Gastroesophageal sphincter (tissue), 4 donors: Measurements from ENCODE around the gene CALHM3. TPM values are rescaled to one million over a fixed set of nuclear protein-coding genes. Genes with fewer than 3 reads are reported as not detected.
"Not testable (repeated sequence)": the region's sequence is repeated elsewhere in the genome, so short reads cannot be mapped to it uniquely, and the experiment has no call there.

Experiments used
- ATAC-seq: fragments of 150-250 bp; one replicate; pipeline ENCODE4 v1.9.1; 2016; ENCODE audit warnings: mild to moderate bottlenecking, moderate library complexity
- H3K27ac ChIP-seq, 4 donors: fragments of 200-600 bp; sonication (generic) in 3 of 4; 1 replicate in 3 of 4; 2 replicates in 1 of 4; pipeline ENCODE4 v1.5.1; 2016 to 2019
- H3K27me3 ChIP-seq: fragments of 200-600 bp; sonication (generic); one replicate; pipeline ENCODE4 v1.5.1; 2019
- H3K36me3 ChIP-seq, 2 donors: fragments of 200-600 bp; sonication (generic); one replicate each; pipeline ENCODE4 v1.5.1; 2019; ENCODE audit warnings: control low read depth in 1 of 2
- H3K4me1 ChIP-seq, 3 donors: fragments of 200-600 bp; sonication (generic); 1 replicate in 2 of 3; 2 replicates in 1 of 3; pipeline ENCODE4 v1.5.1; 2016 to 2019; ENCODE audit warnings: control low read depth in 2 of 3
- H3K4me3 ChIP-seq, 2 donors: fragments of 200-600 bp; sonication (generic); one replicate each; pipeline ENCODE4 v1.5.1; 2019; ENCODE audit warnings: mild to moderate bottlenecking in 1 of 2, moderate library complexity in 1 of 2
- H3K9me3 ChIP-seq, 3 donors: fragments of 200-600 bp; sonication (generic); one replicate each; pipeline ENCODE4 v1.5.1; 2017 to 2019; ENCODE audit warnings: control low read depth in 2 of 3
- EP300 ChIP-seq: sonication (generic); formaldehyde crosslinking; IDR thresholded peaks from one replicate; pipeline ENCODE4 v1.6.1; 2017; ENCODE audit warnings: antibody characterized with exemption, mild to moderate bottlenecking
- POLR2A ChIP-seq, 2 donors: fragments of 450-650 bp; IDR thresholded peaks; one replicate each; pipeline ENCODE4 v1.6.1; 2017; ENCODE audit warnings: antibody characterized with exemption in 2 of 2, mild to moderate bottlenecking in 2 of 2, moderate library complexity in 1 of 2
- POLR2AphosphoS5 ChIP-seq: sonication (generic); formaldehyde crosslinking; IDR thresholded peaks from one replicate; pipeline ENCODE4 v1.6.1; 2017; ENCODE audit warnings: antibody characterized with exemption
- whole genome bisulfite sequencing, 2 donors: methylation state at CpG; one replicate each; pipeline ENCODE4 v1.1.5; 2018; ENCODE audit warnings: low coverage in 1 of 2; 5-methylcytosine and 5-hydroxymethylcytosine counted together
- total RNA-seq, 4 donors: library from RNA; depleted of rRNA; stranded (reverse); fragments of >200 nt; gene quantifications; one replicate each; pipeline ENCODE4 v1.1.0, GENCODE V29; 2016
- TF ChIP-seq, protein P1 (sequence below), 4 experiments: fragments of 200-600 bp in 2 of 4; fragments of 450-650 bp in 2 of 4; sonication (generic) in 1 of 4; IDR thresholded peaks; one replicate each; pipeline ENCODE4 v1.5.1; 2017 to 2019; ENCODE audit warnings: antibody characterized with exemption in 4 of 4, mild to moderate bottlenecking in 2 of 4, moderate library complexity in 2 of 4

CALHM3 gene, protein sequence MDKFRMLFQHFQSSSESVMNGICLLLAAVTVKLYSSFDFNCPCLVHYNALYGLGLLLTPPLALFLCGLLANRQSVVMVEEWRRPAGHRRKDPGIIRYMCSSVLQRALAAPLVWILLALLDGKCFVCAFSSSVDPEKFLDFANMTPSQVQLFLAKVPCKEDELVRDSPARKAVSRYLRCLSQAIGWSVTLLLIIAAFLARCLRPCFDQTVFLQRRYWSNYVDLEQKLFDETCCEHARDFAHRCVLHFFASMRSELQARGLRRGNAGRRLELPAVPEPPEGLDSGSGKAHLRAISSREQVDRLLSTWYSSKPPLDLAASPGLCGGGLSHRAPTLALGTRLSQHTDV
- not detected for total RNA-seq

DNA sequence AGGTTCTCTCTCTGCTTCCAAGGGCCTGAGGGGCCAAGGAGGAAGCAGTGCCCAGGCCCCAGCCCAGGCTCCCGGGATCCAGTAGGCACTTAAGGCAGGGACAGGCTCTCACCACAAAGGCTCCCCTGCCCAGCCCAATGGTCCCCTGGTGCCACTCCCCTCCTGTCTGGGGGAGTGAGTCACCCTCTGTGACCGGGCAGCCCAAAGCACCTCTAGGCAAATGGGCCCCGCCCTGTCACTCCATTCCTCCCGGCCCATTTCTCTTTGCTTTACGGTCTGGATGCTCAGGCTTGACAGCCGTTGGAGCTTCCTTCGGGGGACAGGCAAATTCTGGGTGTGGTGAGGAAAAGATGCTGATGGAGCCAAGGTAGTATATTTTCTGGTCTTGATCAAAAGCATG lies at the start of gene CALHM3:
CALHM3 (minus strand) TSS at position 106 of the 400 bp plus-strand sequence. CDS start 208 bp downstream, outside the sequence.
- no peaks in the 10 kb centered on the region for H3K36me3 ChIP-seq
- H3K4me3 ChIP-seq = no peak within 1 kb of the TSS
- H3K4me1 ChIP-seq = peaks cover 0 to 15% (median 0%) of the 10 kb centered on the region in 3 donors
- 79% methylated on average over 4 of the region's 7 CpGs; no CpG with 5 or more reads in 1 of the 2 donors for WGBS, 2 donors
- ATAC-seq = no peak
- H3K27me3 ChIP-seq = peaks cover 22% of the 10 kb centered on the region
- no peaks in the 10 kb centered on the region for H3K9me3 ChIP-seq
- no peak within 1 kb of the TSS for H3K27ac ChIP-seq
- TF ChIP-seq EP300 = no peak
- no peak for TF ChIP-seq POLR2A (IDR thresholded peaks at IDR 0.05)

DNA sequence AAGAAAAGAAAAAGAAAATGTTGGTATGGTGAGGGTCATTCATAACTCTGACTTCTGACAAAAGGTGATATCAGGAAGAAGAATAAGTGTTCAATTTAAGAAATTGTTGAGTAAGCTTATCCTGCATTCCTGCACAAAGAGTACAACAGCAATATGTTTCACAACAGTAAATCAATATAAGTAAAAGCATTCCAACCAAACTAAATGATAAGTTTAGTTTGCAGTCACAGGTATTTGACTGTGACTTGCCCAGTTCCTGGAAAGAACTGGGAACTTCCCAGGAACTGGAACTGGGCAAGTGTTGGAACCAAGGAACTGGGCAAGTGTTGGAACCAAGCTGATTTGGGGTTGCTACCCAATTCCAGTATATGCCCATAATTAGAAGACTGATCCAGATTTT lies 49.5 kb upstream of the CALHM3 start:
- TF ChIP-seq EP300 = no peak
- no peak for TF ChIP-seq POLR2A (IDR thresholded peaks at IDR 0.05)
- TF ChIP-seq, protein P1, sequence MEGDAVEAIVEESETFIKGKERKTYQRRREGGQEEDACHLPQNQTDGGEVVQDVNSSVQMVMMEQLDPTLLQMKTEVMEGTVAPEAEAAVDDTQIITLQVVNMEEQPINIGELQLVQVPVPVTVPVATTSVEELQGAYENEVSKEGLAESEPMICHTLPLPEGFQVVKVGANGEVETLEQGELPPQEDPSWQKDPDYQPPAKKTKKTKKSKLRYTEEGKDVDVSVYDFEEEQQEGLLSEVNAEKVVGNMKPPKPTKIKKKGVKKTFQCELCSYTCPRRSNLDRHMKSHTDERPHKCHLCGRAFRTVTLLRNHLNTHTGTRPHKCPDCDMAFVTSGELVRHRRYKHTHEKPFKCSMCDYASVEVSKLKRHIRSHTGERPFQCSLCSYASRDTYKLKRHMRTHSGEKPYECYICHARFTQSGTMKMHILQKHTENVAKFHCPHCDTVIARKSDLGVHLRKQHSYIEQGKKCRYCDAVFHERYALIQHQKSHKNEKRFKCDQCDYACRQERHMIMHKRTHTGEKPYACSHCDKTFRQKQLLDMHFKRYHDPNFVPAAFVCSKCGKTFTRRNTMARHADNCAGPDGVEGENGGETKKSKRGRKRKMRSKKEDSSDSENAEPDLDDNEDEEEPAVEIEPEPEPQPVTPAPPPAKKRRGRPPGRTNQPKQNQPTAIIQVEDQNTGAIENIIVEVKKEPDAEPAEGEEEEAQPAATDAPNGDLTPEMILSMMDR (IDR thresholded peaks at IDR 0.05) = no peak
- TF ChIP-seq POLR2AphosphoS5 = no peak
- Histone ChIP-seq H3K4me3 (no peak overlapping the region), H3K36me3 (no peaks in the 10 kb centered on the region), H3K9me3 (peaks cover 0 to 6% (median 0%) of the 10 kb centered on the region in 3 donors), H3K27me3 (no peaks in the 10 kb centered on the region), H3K4me1 (no peaks in the 10 kb centered on the region), H3K27ac (no peak overlapping the region)
- ATAC-seq = no peak

DNA sequence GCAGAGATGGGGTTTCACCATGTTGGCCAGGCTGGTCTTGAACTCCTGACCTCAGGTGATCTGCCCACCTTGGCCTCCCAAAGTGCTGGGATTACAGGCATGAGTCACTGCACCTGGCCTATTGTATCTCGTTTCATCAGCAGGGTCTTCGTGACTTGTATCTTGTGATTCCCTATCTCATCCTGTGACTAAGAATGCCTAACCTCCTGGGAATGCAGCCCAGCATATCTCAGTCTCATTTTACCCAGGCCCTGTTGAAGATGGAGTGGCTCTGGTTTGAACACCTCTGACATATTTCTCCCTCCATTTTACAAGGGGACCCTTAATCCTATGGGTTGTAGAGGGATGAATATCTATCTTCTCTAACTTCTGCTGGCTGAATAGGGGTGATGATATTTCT lies 48.4 kb upstream of the CALHM3 start:
- H3K36me3 ChIP-seq, ATAC-seq, H3K4me3 ChIP-seq, H3K27ac ChIP-seq, H3K4me1 ChIP-seq, H3K9me3 ChIP-seq, H3K27me3 ChIP-seq: not testable (repeated sequence)
- 33 to 60% methylated on average over 1 to 2 of the region's 2 CpGs for WGBS, 2 donors

DNA sequence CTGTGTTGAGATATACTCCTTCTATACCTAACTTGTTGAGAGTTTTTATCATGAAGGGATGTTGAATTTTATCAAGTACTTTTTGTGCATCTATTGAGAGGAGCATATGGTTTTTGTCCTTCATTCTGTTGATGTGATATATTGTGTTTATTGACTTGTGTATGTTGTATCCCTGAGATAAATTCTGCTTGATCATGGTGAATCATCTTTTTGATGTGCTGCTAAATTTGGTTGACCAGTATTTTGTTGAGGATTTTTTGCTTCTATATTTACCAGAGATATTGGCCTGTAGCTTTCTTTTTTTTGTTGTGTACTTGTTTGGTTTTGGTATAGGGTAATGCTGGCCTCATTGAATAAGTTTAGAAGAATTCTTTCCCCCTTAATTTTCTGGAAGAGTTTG lies 46.9 kb upstream of the CALHM3 start:
- TF ChIP-seq EP300 = no peak
- TF ChIP-seq POLR2A (IDR thresholded peaks at IDR 0.05) = no peak
- TF ChIP-seq, protein P1 (IDR thresholded peaks at IDR 0.05) = no peak
- TF ChIP-seq POLR2AphosphoS5 = no peak
- Histone ChIP-seq H3K27ac (no peak overlapping the region), H3K27me3 (no peaks in the 10 kb centered on the region), H3K9me3 (peaks cover 0 to 6% (median 0%) of the 10 kb centered on the region in 3 donors), H3K4me3 (no peak overlapping the region), H3K4me1 (no peaks in the 10 kb centered on the region), H3K36me3 (no peaks in the 10 kb centered on the region)
- ATAC-seq = no peak

DNA sequence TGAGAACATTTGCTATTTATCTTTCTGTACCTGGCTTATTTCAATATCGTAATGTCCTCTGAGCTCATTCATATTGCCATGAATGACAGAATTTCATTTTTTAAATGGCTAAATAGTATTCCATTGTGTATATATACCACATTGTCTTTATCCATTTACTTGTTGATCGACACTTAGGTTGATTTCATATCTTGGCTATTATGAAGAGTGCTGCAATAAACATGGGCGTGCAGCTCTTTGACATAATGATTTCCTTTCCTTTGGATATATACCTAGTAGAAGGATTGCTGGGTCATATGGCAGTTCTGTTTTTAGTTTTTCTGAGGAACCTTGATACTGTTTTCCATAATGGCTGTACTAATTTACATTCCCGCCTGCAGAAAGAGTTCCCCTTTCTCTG lies 44.6 kb upstream of the CALHM3 start:
- WGBS, 2 donors = 85 to 93% methylated on average over 3 to 4 of the region's 4 CpGs

DNA sequence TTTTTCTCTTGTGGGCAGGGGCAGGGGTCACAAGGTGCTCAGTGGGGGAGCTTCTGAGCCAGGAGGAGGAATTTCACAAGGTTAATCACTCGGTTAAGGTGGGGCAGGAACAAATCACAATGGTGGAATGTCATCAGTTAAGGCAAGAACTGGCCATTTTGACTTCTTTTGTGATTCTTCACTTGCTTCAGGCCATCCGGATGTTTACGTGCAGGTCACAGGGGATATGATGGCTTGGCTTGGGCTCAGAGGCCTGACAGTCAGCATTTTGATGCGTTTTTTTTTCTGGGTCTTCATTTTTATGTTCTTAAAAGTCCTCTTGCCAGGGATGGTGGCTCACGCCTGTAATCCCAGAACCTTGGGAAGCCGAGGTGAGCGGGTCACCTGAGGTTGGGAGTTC lies 43.0 kb upstream of the CALHM3 start:
- H3K9me3 ChIP-seq = not testable (repeated sequence)
- WGBS, 2 donors = 100% methylated on average over 3 of the region's 7 CpGs; no CpG with 5 or more reads in 1 of the 2 donors

More for the DNA sequence above, 44.6 kb upstream of the CALHM3 start:
- H3K4me1 ChIP-seq = no peaks in the 10 kb centered on the region
- no peaks in the 10 kb centered on the region for H3K27me3 ChIP-seq
- H3K27ac ChIP-seq = no peak overlapping the region
- no peaks in the 10 kb centered on the region for H3K36me3 ChIP-seq
- TF ChIP-seq EP300 (no peak), POLR2A (IDR thresholded peaks at IDR 0.05) (no peak), POLR2AphosphoS5 (no peak)
- TF ChIP-seq, protein P1 (IDR thresholded peaks at IDR 0.05) = no peak
- peaks cover 0 to 6% (median 0%) of the 10 kb centered on the region in 3 donors for H3K9me3 ChIP-seq
- H3K4me3 ChIP-seq = no peak overlapping the region
- no peak for ATAC-seq

More for the DNA sequence above, 43.0 kb upstream of the CALHM3 start:
- H3K27me3 ChIP-seq, H3K27ac ChIP-seq, H3K4me3 ChIP-seq, H3K4me1 ChIP-seq, ATAC-seq, H3K36me3 ChIP-seq: not testable (repeated sequence)
